Measurements from ENCODE around the gene CSRP2.

GRCh38 chr12:76891609-76892008 is 12.8 kb upstream of the CSRP2 start:
- TF ChIP-seq POU5F1 (IDR thresholded peaks at IDR 0.05; ENCODE audit: low read depth, low read length) (no peak), POLR2A (IDR thresholded peaks at IDR 0.05; ENCODE audit: control extremely low read depth in 1 of 2, low read depth in 2 of 2, low read length in 2 of 2) (no peak), EZH2 (IDR thresholded peaks at IDR 0.05; ENCODE audit: low read depth, low read length, severe bottlenecking) (no peak), EP300 (IDR thresholded peaks at IDR 0.05; ENCODE audit: borderline replicate concordance in 1 of 2, low read depth in 2 of 2, low read length in 2 of 2) (no peak), MAFK (IDR thresholded peaks at IDR 0.05; ENCODE audit: low read depth, low read length) (no peak), TAF1 (IDR thresholded peaks at IDR 0.05; ENCODE audit: low read depth, low read length) (no peak), KDM1A (IDR thresholded peaks at IDR 0.05; ENCODE audit: borderline replicate concordance, low read length) (no peak)
- TF ChIP-seq, protein P1, sequence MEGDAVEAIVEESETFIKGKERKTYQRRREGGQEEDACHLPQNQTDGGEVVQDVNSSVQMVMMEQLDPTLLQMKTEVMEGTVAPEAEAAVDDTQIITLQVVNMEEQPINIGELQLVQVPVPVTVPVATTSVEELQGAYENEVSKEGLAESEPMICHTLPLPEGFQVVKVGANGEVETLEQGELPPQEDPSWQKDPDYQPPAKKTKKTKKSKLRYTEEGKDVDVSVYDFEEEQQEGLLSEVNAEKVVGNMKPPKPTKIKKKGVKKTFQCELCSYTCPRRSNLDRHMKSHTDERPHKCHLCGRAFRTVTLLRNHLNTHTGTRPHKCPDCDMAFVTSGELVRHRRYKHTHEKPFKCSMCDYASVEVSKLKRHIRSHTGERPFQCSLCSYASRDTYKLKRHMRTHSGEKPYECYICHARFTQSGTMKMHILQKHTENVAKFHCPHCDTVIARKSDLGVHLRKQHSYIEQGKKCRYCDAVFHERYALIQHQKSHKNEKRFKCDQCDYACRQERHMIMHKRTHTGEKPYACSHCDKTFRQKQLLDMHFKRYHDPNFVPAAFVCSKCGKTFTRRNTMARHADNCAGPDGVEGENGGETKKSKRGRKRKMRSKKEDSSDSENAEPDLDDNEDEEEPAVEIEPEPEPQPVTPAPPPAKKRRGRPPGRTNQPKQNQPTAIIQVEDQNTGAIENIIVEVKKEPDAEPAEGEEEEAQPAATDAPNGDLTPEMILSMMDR (IDR thresholded peaks at IDR 0.05; ENCODE audit: control extremely low read depth in 1 of 3, insufficient read depth in 1 of 3, low read depth in 1 of 3, low read length in 3 of 3) = no peak
- TF ChIP-seq, protein P2, sequence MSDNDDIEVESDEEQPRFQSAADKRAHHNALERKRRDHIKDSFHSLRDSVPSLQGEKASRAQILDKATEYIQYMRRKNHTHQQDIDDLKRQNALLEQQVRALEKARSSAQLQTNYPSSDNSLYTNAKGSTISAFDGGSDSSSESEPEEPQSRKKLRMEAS (IDR thresholded peaks at IDR 0.05) = no peak

All from H1 (cell line).